HG03469 (cell line): ENCODE measurements around the gene PTPRF.

Experiments
- ATAC-seq: cut with Tn5 transposase; IDR thresholded peaks from one replicate; pipeline ENCODE4 v1.9.1; 2021; ENCODE audit warnings: mild to moderate bottlenecking, moderate library complexity, moderate number of reproducible peaks; ENCODE audit not compliant: unreplicated experiment

PTPRF gene

DNA sequence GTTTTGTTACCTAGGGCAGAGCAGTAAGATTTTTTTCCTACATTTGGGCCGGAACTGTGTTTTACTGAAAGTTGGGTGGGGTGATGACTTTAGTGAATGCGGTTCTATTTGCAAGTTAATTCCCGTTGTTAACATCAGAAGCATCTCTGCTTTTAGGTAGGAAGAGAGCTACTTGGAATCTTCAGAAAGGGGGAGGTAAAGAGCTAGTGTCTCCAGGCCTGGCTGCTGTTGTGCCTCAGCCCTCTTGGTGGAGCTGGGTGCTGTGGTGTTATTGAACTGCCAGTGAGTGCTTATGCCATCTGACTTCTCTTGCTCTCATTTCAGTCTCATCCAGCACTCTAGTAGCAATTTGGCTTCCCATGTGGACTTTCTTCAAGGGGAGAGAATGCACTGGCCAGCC lies 122.7 kb downstream of the PTPRF start:
- ATAC-seq = no peak

DNA sequence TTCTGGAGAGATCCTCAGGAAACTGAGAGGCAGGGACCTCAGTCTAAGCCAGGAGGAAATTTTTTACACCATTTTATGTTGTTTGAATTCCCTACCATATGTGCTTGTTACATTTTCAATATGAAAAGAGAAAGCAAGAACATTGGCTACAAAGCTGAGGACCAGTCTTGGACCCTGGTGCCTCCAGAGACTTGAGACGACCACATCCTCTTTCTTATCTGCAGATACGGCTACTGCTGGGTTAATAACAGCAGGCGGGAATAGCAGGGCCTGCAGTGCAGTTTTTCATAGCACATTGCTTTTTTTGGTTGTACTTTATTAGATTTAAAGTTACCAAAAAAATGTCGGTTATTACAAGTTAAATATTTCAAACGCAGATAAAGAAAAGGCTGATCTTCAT lies 123.2 kb downstream of the PTPRF start:
- ATAC-seq = no peak

DNA sequence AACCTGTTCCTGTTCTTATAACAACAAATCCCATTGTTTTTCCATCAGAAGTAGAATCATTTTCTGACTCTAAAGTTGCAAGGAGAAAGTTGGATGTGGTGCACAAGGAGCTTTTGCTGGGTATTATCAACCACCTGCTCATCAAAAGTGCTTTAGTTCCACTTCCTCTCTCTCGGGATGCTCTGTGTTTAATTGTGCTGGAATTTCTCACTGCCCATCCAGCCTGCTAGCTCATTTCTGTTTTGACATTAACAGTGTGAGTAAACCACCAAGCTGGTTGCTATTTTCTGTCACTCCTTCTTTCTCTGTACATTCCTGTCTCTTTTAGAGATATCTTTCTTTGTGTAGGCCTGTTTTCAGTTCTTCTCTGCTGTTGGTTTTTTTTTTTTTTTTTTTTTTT lies 125.3 kb downstream of the PTPRF start:
- ATAC-seq = no peak

DNA sequence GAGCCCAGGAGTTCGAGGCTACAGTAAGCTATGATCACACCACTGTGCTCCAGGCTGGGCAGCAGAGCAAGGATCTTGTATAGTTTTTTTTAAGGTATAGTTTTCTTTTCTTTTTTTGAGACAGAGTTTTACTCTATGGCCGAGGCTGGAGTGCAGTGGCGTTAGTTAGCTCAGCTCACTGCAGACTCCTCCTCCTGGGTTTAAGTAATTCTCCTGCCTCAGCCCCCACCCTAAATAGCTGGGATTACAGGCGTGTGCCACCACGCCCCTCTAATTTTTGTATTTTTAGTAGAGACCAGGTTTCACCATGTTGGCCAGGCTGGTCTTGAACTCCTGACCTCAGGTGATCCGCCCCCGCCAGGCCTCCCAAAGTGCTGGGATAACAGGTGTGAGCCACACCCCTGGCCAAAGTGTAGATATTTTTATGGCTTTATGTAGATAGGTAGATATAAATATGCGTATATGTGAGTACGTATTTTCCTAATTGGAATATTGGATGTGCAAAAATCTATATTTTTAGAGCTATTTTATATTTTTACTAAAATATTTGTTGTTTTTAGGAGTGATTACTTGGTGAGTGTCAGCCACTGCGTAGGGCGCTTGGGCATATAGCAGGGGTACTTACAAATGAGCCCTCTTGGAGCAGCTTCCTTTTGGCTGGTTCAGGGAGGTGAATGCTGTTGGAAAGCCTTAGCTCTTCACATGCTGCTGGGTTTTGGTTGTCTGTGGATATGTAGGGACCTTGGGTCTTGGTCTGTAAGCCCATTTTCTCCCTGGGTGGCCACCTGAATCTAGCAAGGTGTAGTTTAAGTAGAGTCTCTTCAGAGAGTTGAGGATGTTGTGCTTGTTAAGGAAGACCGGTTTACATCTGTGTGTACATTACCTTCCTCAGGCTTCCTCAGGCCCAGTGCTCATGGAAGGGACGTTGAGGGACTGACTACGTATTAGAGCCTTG lies 128.8 kb downstream of the PTPRF start:
- ATAC-seq = no peak

DNA sequence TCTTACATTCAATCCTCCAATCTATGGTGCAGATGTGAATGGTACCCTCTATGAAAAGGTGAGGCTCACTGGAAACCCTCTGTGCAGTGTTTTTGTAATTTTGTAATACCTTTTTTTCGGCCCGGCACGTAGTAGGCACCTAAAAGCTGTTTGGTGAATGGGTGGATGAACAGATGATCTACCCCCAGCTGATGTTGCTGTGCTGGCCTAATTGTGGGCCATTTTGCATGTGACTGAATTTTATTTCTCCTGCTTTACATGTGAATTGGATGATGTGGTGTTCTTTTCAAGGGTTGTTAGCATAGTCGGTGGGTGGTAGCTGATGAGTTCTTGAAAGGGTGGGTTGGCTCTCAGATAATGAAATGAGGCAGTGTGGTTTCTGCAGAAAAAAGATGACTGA lies 129.7 kb downstream of the PTPRF start:
- ATAC-seq = no peak

DNA sequence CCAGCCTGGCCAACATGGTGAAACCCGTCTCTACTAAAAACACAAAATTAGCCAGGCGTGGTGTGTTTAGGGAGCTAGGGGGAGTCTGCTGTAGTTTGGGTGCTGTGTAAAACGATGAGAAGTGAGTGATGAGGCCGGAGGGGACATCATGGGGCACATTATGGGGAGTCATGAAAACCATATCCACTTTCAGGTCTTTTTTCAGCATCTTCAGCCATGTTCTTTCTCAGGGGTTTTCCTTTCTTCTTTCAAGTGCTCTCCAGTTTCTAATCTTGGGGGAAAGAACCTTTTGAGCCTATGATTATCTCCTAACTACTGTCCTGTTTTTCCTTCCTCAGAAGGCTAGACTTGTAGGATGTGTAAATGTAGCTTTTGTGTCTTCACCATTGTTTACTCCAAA lies 133.7 kb downstream of the PTPRF start:
- ATAC-seq = no peak

DNA sequence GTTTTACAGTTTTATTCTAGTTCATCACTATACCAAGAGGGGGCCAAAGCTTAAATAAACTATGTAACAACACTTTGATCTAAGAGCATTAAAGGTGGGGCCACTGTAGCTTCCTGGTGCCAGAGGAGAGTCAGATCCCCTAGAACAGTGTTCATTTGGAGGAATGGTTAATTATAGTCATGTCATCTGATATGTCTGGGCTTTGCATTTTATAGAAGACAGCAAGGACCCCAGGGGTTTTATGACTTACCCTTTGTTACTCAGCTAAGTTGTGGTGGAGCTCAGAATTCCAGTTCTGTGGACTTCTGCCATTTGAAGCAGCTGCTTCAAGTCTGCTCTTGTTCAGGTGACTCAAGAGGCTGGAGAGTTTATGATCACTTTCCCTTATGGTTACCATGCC lies 135.9 kb downstream of the PTPRF start:
- no peak for ATAC-seq

DNA sequence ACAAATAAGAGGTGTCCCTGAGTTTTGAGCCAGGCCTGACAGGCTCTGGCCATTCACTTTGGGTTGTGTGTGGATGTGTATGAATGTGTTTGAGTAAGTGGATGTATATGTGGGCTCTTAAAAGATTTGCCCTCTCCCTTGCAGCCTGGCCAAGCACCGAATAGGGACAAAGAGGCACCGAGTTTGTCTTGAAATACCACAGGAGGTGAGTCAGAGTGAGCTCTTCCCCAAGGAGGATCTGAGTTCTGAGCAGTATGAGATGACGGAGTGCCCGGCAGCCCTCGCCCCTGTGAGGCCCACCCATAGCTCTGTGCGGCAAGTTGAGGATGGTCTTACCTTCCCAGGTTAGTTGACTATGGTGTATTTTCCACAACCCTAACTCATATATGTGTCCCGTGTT lies 138.3 kb downstream of the PTPRF start:
- no peak for ATAC-seq

DNA sequence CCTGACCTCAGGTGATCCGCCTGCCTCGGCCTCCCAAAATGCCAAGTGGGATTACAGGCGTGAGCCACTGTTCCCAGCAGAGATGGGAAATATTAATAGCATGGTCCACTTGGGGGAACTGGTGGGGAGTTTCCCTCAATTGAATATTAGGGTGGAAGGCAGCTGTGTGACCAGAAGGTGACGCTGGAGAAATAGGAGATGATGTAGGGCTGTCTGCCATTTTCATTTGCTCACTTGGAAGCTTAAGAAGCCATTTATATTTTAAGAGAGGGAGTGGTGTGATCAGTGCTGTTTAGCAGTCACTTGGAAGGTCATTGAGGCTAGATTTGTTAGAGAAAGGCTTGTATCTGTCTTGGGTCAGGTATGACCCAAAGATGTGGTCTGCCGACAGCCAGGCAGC lies 139.2 kb downstream of the PTPRF start:
- no peak for ATAC-seq

DNA sequence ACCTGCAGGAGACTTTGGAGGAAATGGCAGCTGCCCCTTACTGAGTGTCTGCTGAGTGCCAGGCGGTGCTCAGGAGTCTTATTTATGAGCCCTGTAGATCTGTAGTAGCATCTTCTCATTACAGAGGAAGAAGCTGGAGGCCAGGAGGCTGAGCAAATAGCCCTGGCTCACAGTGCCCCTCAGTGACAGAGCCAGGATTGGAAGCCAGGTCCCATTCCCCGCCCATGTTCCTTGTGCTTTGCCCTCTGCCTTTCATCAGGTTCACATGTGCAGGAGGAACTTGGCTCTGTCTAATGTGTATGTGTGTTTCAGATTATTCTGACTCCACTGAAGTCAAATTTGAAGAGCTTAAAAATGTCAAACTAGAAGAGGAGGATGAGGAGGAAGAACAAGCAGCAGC lies 140.5 kb downstream of the PTPRF start:
- no peak for ATAC-seq

DNA sequence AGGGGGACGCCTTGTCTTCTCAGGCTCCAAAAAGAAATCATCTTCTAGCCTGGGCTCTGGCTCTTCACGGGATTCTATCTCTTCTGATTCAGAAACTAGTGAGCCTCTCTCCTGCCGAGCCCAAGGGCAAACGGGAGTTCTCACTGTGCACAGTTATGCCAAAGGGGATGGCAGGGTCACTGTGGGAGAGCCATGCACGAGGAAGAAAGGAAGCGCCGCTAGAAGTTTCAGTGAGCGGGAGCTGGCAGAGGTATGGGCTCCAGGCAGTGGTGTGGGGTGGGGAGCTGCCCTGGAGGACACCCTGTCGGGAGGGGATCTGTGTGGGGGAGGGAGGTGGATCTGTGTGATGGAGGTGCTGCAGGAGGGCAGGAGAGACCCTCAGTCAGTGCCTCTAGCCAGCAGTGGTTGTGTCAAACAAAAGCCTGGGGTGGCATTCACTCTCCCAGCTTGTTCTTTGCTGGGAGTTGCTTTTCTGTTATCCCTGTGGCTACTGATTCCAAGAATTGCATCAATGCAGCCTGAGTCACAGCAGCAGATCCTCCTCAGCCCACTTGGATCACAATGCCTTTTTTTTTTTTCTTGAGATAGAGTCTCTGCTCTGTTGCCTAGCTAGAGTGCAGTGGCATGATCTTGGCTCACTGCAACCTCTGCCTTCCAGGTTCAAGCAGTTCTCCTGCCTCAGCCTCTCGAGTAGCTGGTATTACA lies 141.1 kb downstream of the PTPRF start:
- ATAC-seq = no peak

DNA sequence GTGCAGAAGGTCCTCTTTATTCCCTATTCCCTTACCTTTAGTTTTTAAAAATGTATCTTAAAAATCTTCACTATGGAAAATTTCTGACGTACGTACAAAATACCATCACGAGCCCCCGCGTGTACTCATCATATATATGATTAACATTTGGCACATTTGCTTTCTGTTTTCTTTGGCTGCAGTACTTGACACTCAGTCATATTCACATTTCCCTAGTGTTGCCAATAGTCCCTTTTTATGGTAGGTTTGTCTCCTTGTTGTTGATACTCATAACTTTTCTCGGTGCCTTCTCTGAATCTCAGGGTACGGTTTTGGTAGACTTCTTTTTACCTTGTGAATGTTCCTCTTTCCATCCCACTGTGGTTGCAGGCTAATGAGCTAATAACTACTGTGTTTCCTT lies 142.6 kb downstream of the PTPRF start:
- no peak for ATAC-seq
